ENCODE data around the gene KRTAP12-2.

Gene KRTAP12-2

GRCh38 chr21:44625756-44626155 lies 41.0 kb downstream of the KRTAP12-2 start:
- no peak for DNase-seq

- DNase-seq: no peak
Measured at GRCh38 chr21:44623575-44623974, 43.2 kb downstream of the KRTAP12-2 start.

- no peak for DNase-seq
Measured at GRCh38 chr21:44619886-44620285, 46.8 kb downstream of the KRTAP12-2 start.

GRCh38 chr21:44618909-44619308 lies 47.8 kb downstream of the KRTAP12-2 start:
- DNase-seq: no peak

GRCh38 chr21:44618504-44618903 lies 48.2 kb downstream of the KRTAP12-2 start:
- no peak for DNase-seq

GRCh38 chr21:44617071-44617501 lies 49.6 kb downstream of the KRTAP12-2 start:
- DNase-seq: no peak

GRCh38 chr21:44616591-44616926 lies 50.2 kb downstream of the KRTAP12-2 start:
- DNase-seq: no peak
